ES-I3 (cell line): ENCODE results near the gene CYB5R3.
"Not testable (repeated sequence)": the region's sequence is repeated elsewhere in the genome, so short reads cannot be mapped to it uniquely, and the experiment has no call there.

ENCODE experiments used
- H3K36me3 ChIP-seq: 2 replicates; pipeline ENCODE4 v1.6.1; 2013; ENCODE audit warnings: mild to moderate bottlenecking, low read length, control low read depth, moderate library complexity; ENCODE audit not compliant: insufficient read depth
- H3K4me1 ChIP-seq: 2 replicates; pipeline ENCODE4 v1.6.1; 2013; ENCODE audit warnings: mild to moderate bottlenecking, control low read depth, low read length; ENCODE audit not compliant: insufficient read depth
- H3K9ac ChIP-seq: 2 replicates; pipeline ENCODE4 v1.6.1; 2013; ENCODE audit warnings: low read depth, mild to moderate bottlenecking, low read length, moderate library complexity
- H3K9me3 ChIP-seq: 2 replicates; pipeline ENCODE4 v1.6.1; 2013; ENCODE audit warnings: mild to moderate bottlenecking, low read length, moderate library complexity; ENCODE audit not compliant: control insufficient read depth, insufficient read depth

The CYB5R3 gene

GRCh38 chr22:42684462-42685195, 35.4 kb upstream of the CYB5R3 start:
- Histone ChIP-seq H3K4me1 (peaks cover 17% of the 10 kb centered on the region; the same call in 1 of the 2 replicates), H3K36me3 (no peaks in the 10 kb centered on the region; the same call in 1 of the 2 replicates), H3K9ac (no peak overlapping the region), H3K9me3 (no peaks in the 10 kb centered on the region; the same call in 1 of the 2 replicates)

DNA sequence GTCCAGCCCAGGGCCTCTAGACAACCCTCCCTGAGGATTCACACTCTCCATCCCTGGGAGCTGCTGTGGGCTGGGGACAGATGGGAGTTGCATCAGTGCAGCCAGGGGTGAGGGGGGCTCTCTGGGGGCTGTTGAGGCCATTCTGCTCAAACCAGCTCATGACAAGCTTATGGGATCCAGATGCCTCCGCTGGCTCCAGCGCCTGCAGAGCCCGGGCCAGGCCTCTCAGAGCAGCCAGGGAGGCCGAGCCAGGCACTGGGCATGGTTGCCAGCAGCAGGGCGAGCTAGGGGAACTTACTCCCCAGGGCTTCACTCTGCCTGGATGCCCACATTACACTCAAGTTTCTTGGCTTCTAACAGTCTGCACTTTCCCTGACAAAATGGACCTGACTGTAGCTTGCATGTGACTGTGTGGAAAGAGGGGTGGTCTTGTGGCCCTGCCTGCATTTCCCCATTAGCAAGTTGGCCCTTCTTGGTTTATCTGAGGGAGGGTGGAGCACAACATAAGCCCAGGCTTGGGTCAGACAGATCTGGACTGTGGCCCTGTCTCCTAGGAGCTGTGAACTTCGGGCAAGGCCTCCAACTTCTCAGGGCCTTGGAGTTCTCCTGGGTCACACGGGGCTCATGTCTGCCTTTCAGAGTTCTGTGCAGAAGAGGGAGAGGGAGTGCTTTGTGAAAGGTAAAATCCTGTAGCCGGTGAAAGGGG, 34.5 kb upstream of the CYB5R3 start:
- Histone ChIP-seq H3K36me3 (no peaks in the 10 kb centered on the region), H3K9me3 (no peaks in the 10 kb centered on the region; the same call in 1 of the 2 replicates), H3K9ac (no peak overlapping the region), H3K4me1 (peaks cover 16% of the 10 kb centered on the region; the same call in 1 of the 2 replicates)

GRCh38 chr22:42682113-42682851, 33.1 kb upstream of the CYB5R3 start:
- Histone ChIP-seq H3K4me1 (peaks cover 6% of the 10 kb centered on the region; the same call in 1 of the 2 replicates), H3K9me3 (no peaks in the 10 kb centered on the region; the same call in 1 of the 2 replicates), H3K9ac (no peak overlapping the region), H3K36me3 (no peaks in the 10 kb centered on the region)

- no peaks in the 10 kb centered on the region; the same call in 1 of the 2 replicates for H3K9me3 ChIP-seq
- H3K9ac ChIP-seq, result no peak overlapping the region
- H3K4me1 ChIP-seq, result no peaks in the 10 kb centered on the region; the same call in 1 of the 2 replicates
- no peaks in the 10 kb centered on the region for H3K36me3 ChIP-seq
Observed at GRCh38 chr22:42680648-42681047, 31.5 kb upstream of the CYB5R3 start.

DNA sequence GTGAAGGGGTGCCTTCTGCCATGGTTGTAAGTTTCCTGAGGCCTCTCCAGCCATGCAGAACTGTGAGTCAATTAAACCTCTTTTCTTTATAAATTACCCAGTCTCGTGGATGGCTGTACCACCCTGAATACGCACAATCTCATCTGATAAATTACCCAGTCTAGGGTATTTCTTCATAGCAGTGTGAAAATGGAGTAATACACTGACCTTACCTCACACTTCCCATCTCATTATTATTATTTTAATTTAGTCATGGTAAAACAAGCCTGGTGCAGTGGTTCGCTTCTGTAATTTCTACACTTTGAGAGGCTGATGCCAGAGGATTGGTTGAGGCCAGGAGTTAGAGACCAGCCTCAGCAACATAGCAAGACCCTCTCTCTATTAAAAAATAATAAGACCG, 30.5 kb upstream of the CYB5R3 start:
- H3K9me3 ChIP-seq, result no peaks in the 10 kb centered on the region; the same call in 1 of the 2 replicates
- H3K4me1 ChIP-seq, result no peaks in the 10 kb centered on the region; the same call in 1 of the 2 replicates
- H3K9ac ChIP-seq, result no peak overlapping the region
- no peaks in the 10 kb centered on the region for H3K36me3 ChIP-seq

DNA sequence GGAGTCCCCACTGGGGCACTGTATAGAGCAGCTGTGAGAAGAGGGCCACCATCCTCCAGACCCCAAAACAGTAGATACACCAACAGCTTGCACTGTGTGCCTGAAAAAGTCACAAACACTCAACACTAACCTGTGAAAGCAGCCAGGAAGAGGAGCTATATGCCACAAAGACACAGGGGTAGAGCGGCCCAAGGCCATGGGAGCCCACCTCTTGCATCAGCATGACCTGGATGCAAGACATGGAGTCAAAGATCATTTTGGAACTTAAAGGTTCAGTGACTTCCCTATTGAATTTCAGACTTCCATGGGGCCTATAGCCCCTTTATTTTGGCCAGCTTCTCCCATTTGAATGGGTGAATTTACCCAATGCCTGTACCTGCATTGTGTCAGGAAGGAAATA, 29.7 kb upstream of the CYB5R3 start:
- no peaks in the 10 kb centered on the region; the same call in 1 of the 2 replicates for H3K9me3 ChIP-seq
- no peaks in the 10 kb centered on the region; the same call in 1 of the 2 replicates for H3K4me1 ChIP-seq
- no peak overlapping the region for H3K9ac ChIP-seq
- no peaks in the 10 kb centered on the region for H3K36me3 ChIP-seq

GRCh38 chr22:42677936-42678335, 28.7 kb upstream of the CYB5R3 start:
- H3K9ac ChIP-seq, H3K36me3 ChIP-seq, H3K4me1 ChIP-seq, H3K9me3 ChIP-seq: not testable (repeated sequence)

GRCh38 chr22:42676059-42676607, 26.9 kb upstream of the CYB5R3 start:
- H3K4me1 ChIP-seq, result no peaks in the 10 kb centered on the region; the same call in 1 of the 2 replicates
- no peaks in the 10 kb centered on the region for H3K36me3 ChIP-seq
- no peak overlapping the region for H3K9ac ChIP-seq
- no peaks in the 10 kb centered on the region; the same call in 1 of the 2 replicates for H3K9me3 ChIP-seq

- Histone ChIP-seq H3K4me1 (no peaks in the 10 kb centered on the region), H3K36me3 (no peaks in the 10 kb centered on the region), H3K9me3 (peaks cover 4% of the 10 kb centered on the region; the same call in 1 of the 2 replicates), H3K9ac (no peak overlapping the region)
Observed at GRCh38 chr22:42673898-42674401, 24.8 kb upstream of the CYB5R3 start.

DNA sequence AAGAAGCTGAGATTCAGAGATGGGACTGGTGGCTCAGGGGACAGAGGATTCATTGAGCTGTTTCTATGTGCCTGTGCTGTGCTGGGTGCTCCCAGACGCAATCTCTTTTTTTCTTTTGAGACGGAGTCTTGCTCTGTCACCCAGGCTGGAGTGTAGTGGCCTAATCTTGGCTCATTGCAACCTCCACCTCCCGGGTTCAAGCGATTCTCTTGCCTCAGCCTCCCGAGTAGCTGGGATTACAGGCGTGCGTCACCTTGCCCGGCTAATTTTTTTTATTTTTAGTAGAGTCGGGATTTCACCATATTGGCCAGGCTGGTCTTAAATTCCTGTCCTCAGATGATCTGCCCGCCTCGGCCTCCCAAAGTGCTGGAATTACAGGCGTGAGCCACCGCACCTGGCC, 23.9 kb upstream of the CYB5R3 start:
- H3K9me3 ChIP-seq, H3K9ac ChIP-seq, H3K4me1 ChIP-seq, H3K36me3 ChIP-seq: not testable (repeated sequence)

DNA sequence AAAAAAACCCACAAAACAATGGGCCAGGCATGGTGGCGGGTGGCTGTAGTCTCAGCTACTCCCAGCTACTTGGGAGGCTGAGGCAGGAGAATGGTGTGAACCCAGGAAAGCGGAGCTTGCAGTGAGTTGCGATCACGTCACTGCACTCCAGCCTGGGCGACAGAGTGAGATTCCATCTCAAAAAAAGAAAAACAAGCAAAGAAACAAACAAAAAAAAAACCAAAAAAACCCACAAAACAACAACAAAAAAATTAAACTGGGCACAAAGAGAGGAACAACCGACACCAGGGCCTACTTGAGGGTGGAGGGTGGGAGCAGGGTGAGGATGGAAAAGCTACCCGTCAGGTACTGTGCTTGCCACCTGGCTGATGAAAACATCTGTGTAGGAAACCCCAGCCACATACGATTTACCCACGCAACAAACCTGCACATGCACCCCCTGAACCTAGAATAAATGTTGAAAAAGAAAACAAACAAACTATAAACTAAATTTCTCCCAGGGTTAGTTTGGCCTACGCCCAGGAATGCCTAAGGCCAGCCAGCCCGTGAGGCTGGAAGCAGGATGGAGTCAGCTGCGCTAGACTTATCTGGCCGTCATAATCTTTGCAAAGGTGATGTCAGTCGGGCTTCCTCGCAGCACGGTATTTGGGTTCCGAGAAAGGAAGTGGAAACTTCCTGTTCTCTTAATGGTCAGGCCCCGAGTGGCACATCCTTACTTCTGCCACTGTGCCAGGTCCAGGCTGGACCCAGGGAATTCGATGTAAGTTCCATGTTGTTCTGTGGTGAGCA, 21.9 kb upstream of the CYB5R3 start:
- no peaks in the 10 kb centered on the region for H3K36me3 ChIP-seq
- H3K9me3 ChIP-seq, result 0 out of 2 replicates have a peak, but pooled peaks cover 4% of the 10 kb centered on the region
- no peak overlapping the region for H3K9ac ChIP-seq
- H3K4me1 ChIP-seq, result no peaks in the 10 kb centered on the region

DNA sequence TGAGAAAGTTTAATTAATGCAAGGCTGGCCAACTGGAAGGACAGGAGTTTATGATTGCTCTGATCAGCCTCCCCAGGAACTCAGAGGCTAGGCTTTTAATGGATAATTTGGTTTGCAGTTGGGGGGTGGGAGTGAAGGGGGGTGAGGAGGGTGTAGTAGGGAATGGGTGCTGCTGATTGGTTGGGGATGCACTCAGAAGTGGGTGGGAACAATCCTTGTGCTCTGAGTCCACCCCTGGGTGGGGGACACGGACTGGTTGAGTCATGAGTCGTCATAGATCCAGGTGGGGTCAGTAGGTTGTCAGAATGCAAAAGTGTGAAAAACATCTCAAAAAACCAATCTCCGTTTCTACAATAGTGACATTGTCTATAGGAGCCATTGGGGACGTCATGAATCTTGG, 20.9 kb upstream of the CYB5R3 start:
- Histone ChIP-seq H3K4me1 (no peaks in the 10 kb centered on the region), H3K9ac (no peak overlapping the region), H3K9me3 (0 out of 2 replicates have a peak, but pooled peaks cover 4% of the 10 kb centered on the region), H3K36me3 (no peaks in the 10 kb centered on the region)

GRCh38 chr22:42666393-42666792, 17.2 kb upstream of the CYB5R3 start:
- not testable (repeated sequence) for H3K36me3 ChIP-seq, H3K9me3 ChIP-seq, H3K9ac ChIP-seq, H3K4me1 ChIP-seq
